GM15510 (cell line): ENCODE data around the gene PRRC2A.

Experiments used
- POLR2A ChIP-seq: IDR thresholded peaks from 3 replicates; pipeline ENCODE4 v1.6.1; 2011; ENCODE audit warnings: borderline replicate concordance; ENCODE audit not compliant: insufficient read length; ENCODE audit errors: extremely low read depth

PRRC2A gene

GRCh38 chr6:31680226-31681134 lies 60.0 kb downstream of the PRRC2A start, which contains the start of gene LY6G5C:
Gene LY6G5C, minus strand, starts transcription at chr6:31681067. Its CDS starts 694 bp downstream, at chr6:31680373.
- TF ChIP-seq POLR2A = no peak

GRCh38 chr6:31681135-31681671 lies 60.7 kb downstream of the PRRC2A start:
- peak; percentile 38 for TF ChIP-seq POLR2A

- TF ChIP-seq POLR2A = no peak
Measured at GRCh38 chr6:31683591-31683990, 63.1 kb downstream of the PRRC2A start.

GRCh38 chr6:31686483-31686882 lies 66.0 kb downstream of the PRRC2A start:
- TF ChIP-seq POLR2A = no peak

GRCh38 chr6:31687321-31687720 lies 66.8 kb downstream of the PRRC2A start:
- TF ChIP-seq POLR2A = no peak
